ENCODE results near the gene SUSD4. TPM values are rescaled to one million over a fixed set of nuclear protein-coding genes. Genes with fewer than 3 reads are reported as not detected.

Gene SUSD4
- total and polyA plus RNA-seq, 2 donors (not counting 1 experiment from before 2014, with no cell fraction given), result 0.33 TPM; not detected in 1

DNA sequence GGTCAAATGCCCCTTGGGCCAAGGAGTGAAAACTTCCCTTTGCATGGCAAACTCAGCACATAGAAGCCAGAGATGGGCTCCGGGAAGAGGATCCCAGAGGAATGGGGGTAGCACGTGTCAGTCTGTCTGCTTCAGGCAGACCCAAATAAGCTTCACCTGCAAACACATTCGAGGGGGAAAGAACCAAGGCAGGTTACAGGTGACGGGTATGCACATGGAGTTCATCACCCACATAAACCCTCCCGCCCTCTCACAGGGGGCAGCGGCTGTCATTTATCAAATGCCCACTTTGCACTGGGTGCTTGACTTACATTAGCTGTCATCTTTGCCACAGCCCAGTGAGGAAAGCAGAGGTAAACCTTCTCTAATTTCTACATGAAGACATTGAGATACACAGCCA, 147.9 kb downstream of the SUSD4 start:
- Histone ChIP-seq H3K9me3 (ENCODE audit: control insufficient read depth, insufficient read depth, low read depth, low read length) (no peaks in the 10 kb centered on the region), H3K79me2 (ENCODE audit: control insufficient read depth, insufficient read depth, low read length) (no peaks in the 10 kb centered on the region), H3K4me1 (ENCODE audit: control insufficient read depth, extremely low read depth, insufficient read depth, low read length) (no peaks in the 10 kb centered on the region), H2AFZ (ENCODE audit: low read length) (no peak overlapping the region), H3K9ac (ENCODE audit: insufficient read depth, low read length) (no peak overlapping the region), H3K4me2 (ENCODE audit: extremely low read depth, insufficient read depth, low read length) (no peak overlapping the region), H3K27me3 (ENCODE audit: control insufficient read depth, insufficient read depth, low read length) (peaks cover 10% of the 10 kb centered on the region), H3K4me3 (replicated peaks in 1 of 4; ENCODE audit: control extremely low read depth in 1 of 4, insufficient read depth in 1 of 4, low read depth in 3 of 4, low read length in 4 of 4) (no peak overlapping the region), H4K20me1 (ENCODE audit: control insufficient read depth, extremely low read depth, insufficient read depth, low read length) (no peaks in the 10 kb centered on the region), H3K27ac (ENCODE audit: insufficient read depth, low read length) (no peak overlapping the region), H3K36me3 (ENCODE audit: control insufficient read depth, insufficient read depth, low read length) (no peaks in the 10 kb centered on the region)
- TF ChIP-seq EZH2 (IDR thresholded peaks at IDR 0.05; ENCODE audit: low read length, missing control alignments), result no peak
- TF ChIP-seq, protein P1, sequence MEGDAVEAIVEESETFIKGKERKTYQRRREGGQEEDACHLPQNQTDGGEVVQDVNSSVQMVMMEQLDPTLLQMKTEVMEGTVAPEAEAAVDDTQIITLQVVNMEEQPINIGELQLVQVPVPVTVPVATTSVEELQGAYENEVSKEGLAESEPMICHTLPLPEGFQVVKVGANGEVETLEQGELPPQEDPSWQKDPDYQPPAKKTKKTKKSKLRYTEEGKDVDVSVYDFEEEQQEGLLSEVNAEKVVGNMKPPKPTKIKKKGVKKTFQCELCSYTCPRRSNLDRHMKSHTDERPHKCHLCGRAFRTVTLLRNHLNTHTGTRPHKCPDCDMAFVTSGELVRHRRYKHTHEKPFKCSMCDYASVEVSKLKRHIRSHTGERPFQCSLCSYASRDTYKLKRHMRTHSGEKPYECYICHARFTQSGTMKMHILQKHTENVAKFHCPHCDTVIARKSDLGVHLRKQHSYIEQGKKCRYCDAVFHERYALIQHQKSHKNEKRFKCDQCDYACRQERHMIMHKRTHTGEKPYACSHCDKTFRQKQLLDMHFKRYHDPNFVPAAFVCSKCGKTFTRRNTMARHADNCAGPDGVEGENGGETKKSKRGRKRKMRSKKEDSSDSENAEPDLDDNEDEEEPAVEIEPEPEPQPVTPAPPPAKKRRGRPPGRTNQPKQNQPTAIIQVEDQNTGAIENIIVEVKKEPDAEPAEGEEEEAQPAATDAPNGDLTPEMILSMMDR (conservative IDR thresholded peaks at IDR 0.05 in 1 of 2, IDR thresholded peaks at IDR 0.05 in 1 of 2; ENCODE audit: low read depth in 1 of 2, low read length in 2 of 2), result no peak
- no peak for DNase-seq (ENCODE audit: low read depth in 2 of 2)

GRCh38 chr1:223215026-223215425, 148.9 kb downstream of the SUSD4 start:
- Histone ChIP-seq H3K36me3 (ENCODE audit: control insufficient read depth, insufficient read depth, low read length) (no peaks in the 10 kb centered on the region), H3K27me3 (ENCODE audit: control insufficient read depth, insufficient read depth, low read length) (peaks cover 10% of the 10 kb centered on the region), H3K4me2 (ENCODE audit: extremely low read depth, insufficient read depth, low read length) (no peak overlapping the region), H3K79me2 (ENCODE audit: control insufficient read depth, insufficient read depth, low read length) (no peaks in the 10 kb centered on the region), H2AFZ (ENCODE audit: low read length) (no peak overlapping the region), H3K9ac (ENCODE audit: insufficient read depth, low read length) (no peak overlapping the region), H3K27ac (ENCODE audit: insufficient read depth, low read length) (no peak overlapping the region), H3K9me3 (ENCODE audit: control insufficient read depth, insufficient read depth, low read depth, low read length) (no peaks in the 10 kb centered on the region), H4K20me1 (ENCODE audit: control insufficient read depth, extremely low read depth, insufficient read depth, low read length) (no peaks in the 10 kb centered on the region), H3K4me3 (replicated peaks in 1 of 4; ENCODE audit: control extremely low read depth in 1 of 4, insufficient read depth in 1 of 4, low read depth in 3 of 4, low read length in 4 of 4) (no peak overlapping the region), H3K4me1 (ENCODE audit: control insufficient read depth, extremely low read depth, insufficient read depth, low read length) (no peaks in the 10 kb centered on the region)
- no peak for TF ChIP-seq EZH2 (IDR thresholded peaks at IDR 0.05; ENCODE audit: low read length, missing control alignments)
- TF ChIP-seq, protein P1 (conservative IDR thresholded peaks at IDR 0.05 in 1 of 2, IDR thresholded peaks at IDR 0.05 in 1 of 2; ENCODE audit: low read depth in 1 of 2, low read length in 2 of 2), result no peak
- no peak for DNase-seq (ENCODE audit: low read depth in 2 of 2)

GRCh38 chr1:223214261-223214807, 149.6 kb downstream of the SUSD4 start:
- Histone ChIP-seq H3K4me1 (ENCODE audit: control insufficient read depth, extremely low read depth, insufficient read depth, low read length) (no peaks in the 10 kb centered on the region), H3K4me3 (replicated peaks in 1 of 4; ENCODE audit: control extremely low read depth in 1 of 4, insufficient read depth in 1 of 4, low read depth in 3 of 4, low read length in 4 of 4) (no peak overlapping the region), H3K36me3 (ENCODE audit: control insufficient read depth, insufficient read depth, low read length) (no peaks in the 10 kb centered on the region), H2AFZ (ENCODE audit: low read length) (no peak overlapping the region), H3K9me3 (ENCODE audit: control insufficient read depth, insufficient read depth, low read depth, low read length) (no peaks in the 10 kb centered on the region), H3K79me2 (ENCODE audit: control insufficient read depth, insufficient read depth, low read length) (no peaks in the 10 kb centered on the region), H4K20me1 (ENCODE audit: control insufficient read depth, extremely low read depth, insufficient read depth, low read length) (no peaks in the 10 kb centered on the region), H3K27me3 (ENCODE audit: control insufficient read depth, insufficient read depth, low read length) (peaks cover 10% of the 10 kb centered on the region), H3K9ac (ENCODE audit: insufficient read depth, low read length) (no peak overlapping the region), H3K27ac (ENCODE audit: insufficient read depth, low read length) (no peak overlapping the region), H3K4me2 (ENCODE audit: extremely low read depth, insufficient read depth, low read length) (no peak overlapping the region)
- no peak for TF ChIP-seq EZH2 (IDR thresholded peaks at IDR 0.05; ENCODE audit: low read length, missing control alignments)
- TF ChIP-seq, protein P1 (conservative IDR thresholded peaks at IDR 0.05 in 1 of 2, IDR thresholded peaks at IDR 0.05 in 1 of 2; ENCODE audit: low read depth in 1 of 2, low read length in 2 of 2), result no peak
- no peak for DNase-seq (ENCODE audit: low read depth in 2 of 2)
